Stimulated activated CD4-positive, alpha-beta T cell treated with anti-CD3 and anti-CD28 coated beads, Interleukin-1b, Interleukin-23, amount 100 ng/mL, for 1 hour (primary cell): Measurements from ENCODE around the gene LMTK2.
"Not testable (repeated sequence)": the region's sequence is repeated elsewhere in the genome, so short reads cannot be mapped to it uniquely, and the experiment has no call there.

Source experiments
- DNase-seq, 2 donors: peaks; one replicate each; pipeline ENCODE4 v3.0.0-alpha.2; 2020; ENCODE audit warnings: low read depth in 2 of 2

The LMTK2 gene

GRCh38 chr7:98217623-98218582 is 111.2 kb downstream of the LMTK2 start:
- DNase-seq, result no peak

- DNase-seq, result not testable (repeated sequence)
Measured at GRCh38 chr7:98219382-98219781, 112.7 kb downstream of the LMTK2 start.

GRCh38 chr7:98221611-98222532 is 115.2 kb downstream of the LMTK2 start:
- no peak for DNase-seq

GRCh38 chr7:98222533-98223195 is 116.0 kb downstream of the LMTK2 start:
- no peak for DNase-seq

GRCh38 chr7:98223351-98223897 is 116.8 kb downstream of the LMTK2 start:
- no peak for DNase-seq

GRCh38 chr7:98223898-98224700 is 117.4 kb downstream of the LMTK2 start:
- DNase-seq, result no peak

- DNase-seq, result no peak
Measured at GRCh38 chr7:98224701-98225181, 118.1 kb downstream of the LMTK2 start.

- DNase-seq, result no peak
Measured at GRCh38 chr7:98225913-98226614, 119.4 kb downstream of the LMTK2 start.

GRCh38 chr7:98227939-98228338 is 121.3 kb downstream of the LMTK2 start:
- DNase-seq, result no peak

GRCh38 chr7:98228801-98229200 is 122.1 kb downstream of the LMTK2 start:
- no peak for DNase-seq

GRCh38 chr7:98229441-98229840 is 122.8 kb downstream of the LMTK2 start:
- no peak for DNase-seq

GRCh38 chr7:98229991-98230745 is 123.5 kb downstream of the LMTK2 start:
- no peak for DNase-seq

- no peak for DNase-seq
Measured at GRCh38 chr7:98230746-98231471, 124.2 kb downstream of the LMTK2 start.

- DNase-seq, result no peak
Measured at GRCh38 chr7:98231493-98232262, 125.0 kb downstream of the LMTK2 start.

- DNase-seq, result no peak
Measured at GRCh38 chr7:98232263-98232585, 125.6 kb downstream of the LMTK2 start.

GRCh38 chr7:98232799-98233198 is 126.1 kb downstream of the LMTK2 start:
- no peak for DNase-seq

GRCh38 chr7:98233219-98234070 is 126.8 kb downstream of the LMTK2 start:
- DNase-seq, result no peak
